ENCODE results near the gene FNTB. TPM values are rescaled to one million over a fixed set of nuclear protein-coding genes. Genes with fewer than 3 reads are reported as not detected.

Gene FNTB
- total RNA-seq, 1 donor: 12.7 TPM

DNA sequence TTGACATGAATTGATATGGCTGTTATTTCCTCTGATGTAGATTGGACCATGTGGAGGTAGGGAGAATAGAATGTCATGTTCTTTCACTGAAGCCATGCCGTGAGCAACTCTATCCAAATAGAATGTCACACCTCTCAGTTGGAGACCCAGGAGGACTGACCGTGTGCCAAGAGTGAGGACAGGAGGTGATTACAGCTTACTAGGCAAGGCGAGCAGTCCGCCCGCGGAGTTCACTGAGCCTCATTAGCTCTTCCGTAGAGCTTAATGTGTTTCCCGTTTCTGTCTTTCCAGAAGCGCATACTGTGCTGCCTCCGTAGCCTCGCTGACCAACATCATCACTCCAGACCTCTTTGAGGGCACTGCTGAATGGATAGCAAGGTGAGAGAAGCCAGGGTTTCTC lies 45.6 kb downstream of the FNTB start:
- no peak overlapping the region for H3K4me2 ChIP-seq (ENCODE audit: insufficient read depth, low read length)
- no peak for DNase-seq (ENCODE audit: insufficient read length, low spot score, missing footprints)
- no peak overlapping the region for H3K27ac ChIP-seq (ENCODE audit: low read depth, low read length)
- TF ChIP-seq, protein P1, sequence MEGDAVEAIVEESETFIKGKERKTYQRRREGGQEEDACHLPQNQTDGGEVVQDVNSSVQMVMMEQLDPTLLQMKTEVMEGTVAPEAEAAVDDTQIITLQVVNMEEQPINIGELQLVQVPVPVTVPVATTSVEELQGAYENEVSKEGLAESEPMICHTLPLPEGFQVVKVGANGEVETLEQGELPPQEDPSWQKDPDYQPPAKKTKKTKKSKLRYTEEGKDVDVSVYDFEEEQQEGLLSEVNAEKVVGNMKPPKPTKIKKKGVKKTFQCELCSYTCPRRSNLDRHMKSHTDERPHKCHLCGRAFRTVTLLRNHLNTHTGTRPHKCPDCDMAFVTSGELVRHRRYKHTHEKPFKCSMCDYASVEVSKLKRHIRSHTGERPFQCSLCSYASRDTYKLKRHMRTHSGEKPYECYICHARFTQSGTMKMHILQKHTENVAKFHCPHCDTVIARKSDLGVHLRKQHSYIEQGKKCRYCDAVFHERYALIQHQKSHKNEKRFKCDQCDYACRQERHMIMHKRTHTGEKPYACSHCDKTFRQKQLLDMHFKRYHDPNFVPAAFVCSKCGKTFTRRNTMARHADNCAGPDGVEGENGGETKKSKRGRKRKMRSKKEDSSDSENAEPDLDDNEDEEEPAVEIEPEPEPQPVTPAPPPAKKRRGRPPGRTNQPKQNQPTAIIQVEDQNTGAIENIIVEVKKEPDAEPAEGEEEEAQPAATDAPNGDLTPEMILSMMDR (IDR thresholded peaks at IDR 0.05; ENCODE audit: extremely low read depth, low read depth, low read length): no peak
- H3K4me1 ChIP-seq (ENCODE audit: insufficient read depth, low read length): no peaks in the 10 kb centered on the region
- no peaks in the 10 kb centered on the region for H3K27me3 ChIP-seq (ENCODE audit: insufficient read depth, low read length)
- H2AFZ ChIP-seq (ENCODE audit: low read length): no peak overlapping the region
- no peaks in the 10 kb centered on the region for H3K9me3 ChIP-seq (ENCODE audit: low read depth, low read length)
- H4K20me1 ChIP-seq (ENCODE audit: insufficient read depth, low read length): no peaks in the 10 kb centered on the region
- H3K36me3 ChIP-seq (ENCODE audit: insufficient read depth, low read length): peaks cover 35% of the 10 kb centered on the region
- no peak overlapping the region for H3K4me3 ChIP-seq (ENCODE audit: insufficient read depth, low read length)
- no peaks in the 10 kb centered on the region for H3K79me2 ChIP-seq (ENCODE audit: insufficient read depth, low read length)

DNA sequence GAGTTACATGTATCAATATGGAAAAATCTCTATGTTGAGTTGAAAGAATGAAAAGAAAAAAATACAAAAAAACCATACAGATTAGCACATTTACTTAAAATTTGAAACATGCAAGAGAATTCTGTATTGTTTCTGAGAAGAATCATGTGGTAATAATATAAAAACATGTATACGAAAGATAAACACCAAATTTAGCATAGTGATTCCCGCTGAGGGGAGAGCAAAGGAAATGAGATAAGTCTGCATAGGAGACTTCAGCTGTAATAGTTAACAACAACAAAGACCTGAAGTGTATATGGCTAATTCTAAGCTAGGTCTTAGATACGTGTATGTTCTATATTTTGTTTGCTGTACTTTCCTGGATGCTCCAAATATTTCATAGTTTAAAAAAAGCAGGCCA lies 46.5 kb downstream of the FNTB start:
- TF ChIP-seq, protein P1 (IDR thresholded peaks at IDR 0.05; ENCODE audit: extremely low read depth, low read depth, low read length): no peak
- no peaks in the 10 kb centered on the region for H3K4me1 ChIP-seq (ENCODE audit: insufficient read depth, low read length)
- no peak overlapping the region for H3K4me3 ChIP-seq (ENCODE audit: insufficient read depth, low read length)
- H4K20me1 ChIP-seq (ENCODE audit: insufficient read depth, low read length): no peaks in the 10 kb centered on the region
- no peaks in the 10 kb centered on the region for H3K9me3 ChIP-seq (ENCODE audit: low read depth, low read length)
- no peaks in the 10 kb centered on the region for H3K79me2 ChIP-seq (ENCODE audit: insufficient read depth, low read length)
- no peak for DNase-seq (ENCODE audit: insufficient read length, low spot score, missing footprints)
- H3K4me2 ChIP-seq (ENCODE audit: insufficient read depth, low read length): no peak overlapping the region
- peaks cover 26% of the 10 kb centered on the region for H3K36me3 ChIP-seq (ENCODE audit: insufficient read depth, low read length)
- no peak overlapping the region for H2AFZ ChIP-seq (ENCODE audit: low read length)
- no peaks in the 10 kb centered on the region for H3K27me3 ChIP-seq (ENCODE audit: insufficient read depth, low read length)
- H3K27ac ChIP-seq (ENCODE audit: low read depth, low read length): no peak overlapping the region

DNA sequence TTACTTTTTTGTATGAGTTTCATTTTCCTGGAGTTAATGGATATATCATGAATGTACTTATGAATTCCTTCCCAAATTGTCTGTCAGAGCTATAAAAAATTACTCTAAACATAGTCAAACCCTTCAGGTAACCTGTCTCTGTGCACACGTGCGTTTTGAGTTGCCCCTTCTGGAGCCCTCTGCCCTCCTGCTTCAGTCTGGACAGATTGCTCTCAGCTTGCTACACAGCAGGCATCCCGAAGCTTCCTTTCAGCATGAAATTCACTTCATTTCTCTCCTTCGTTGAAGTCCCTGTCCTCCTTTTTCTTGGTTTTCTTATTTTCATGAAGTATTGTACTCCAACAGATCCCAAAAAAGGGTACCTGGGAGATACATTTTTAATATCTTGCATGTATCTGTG lies 47.3 kb downstream of the FNTB start:
- TF ChIP-seq, protein P1 (IDR thresholded peaks at IDR 0.05; ENCODE audit: extremely low read depth, low read depth, low read length): no peak
- H4K20me1 ChIP-seq (ENCODE audit: insufficient read depth, low read length): no peaks in the 10 kb centered on the region
- no peaks in the 10 kb centered on the region for H3K9me3 ChIP-seq (ENCODE audit: low read depth, low read length)
- no peaks in the 10 kb centered on the region for H3K4me1 ChIP-seq (ENCODE audit: insufficient read depth, low read length)
- H2AFZ ChIP-seq (ENCODE audit: low read length): no peak overlapping the region
- DNase-seq (ENCODE audit: insufficient read length, low spot score, missing footprints): no peak
- no peak overlapping the region for H3K4me3 ChIP-seq (ENCODE audit: insufficient read depth, low read length)
- no peaks in the 10 kb centered on the region for H3K79me2 ChIP-seq (ENCODE audit: insufficient read depth, low read length)
- H3K27me3 ChIP-seq (ENCODE audit: insufficient read depth, low read length): no peaks in the 10 kb centered on the region
- H3K27ac ChIP-seq (ENCODE audit: low read depth, low read length): no peak overlapping the region
- H3K36me3 ChIP-seq (ENCODE audit: insufficient read depth, low read length): peaks cover 18% of the 10 kb centered on the region
- H3K4me2 ChIP-seq (ENCODE audit: insufficient read depth, low read length): no peak overlapping the region

DNA sequence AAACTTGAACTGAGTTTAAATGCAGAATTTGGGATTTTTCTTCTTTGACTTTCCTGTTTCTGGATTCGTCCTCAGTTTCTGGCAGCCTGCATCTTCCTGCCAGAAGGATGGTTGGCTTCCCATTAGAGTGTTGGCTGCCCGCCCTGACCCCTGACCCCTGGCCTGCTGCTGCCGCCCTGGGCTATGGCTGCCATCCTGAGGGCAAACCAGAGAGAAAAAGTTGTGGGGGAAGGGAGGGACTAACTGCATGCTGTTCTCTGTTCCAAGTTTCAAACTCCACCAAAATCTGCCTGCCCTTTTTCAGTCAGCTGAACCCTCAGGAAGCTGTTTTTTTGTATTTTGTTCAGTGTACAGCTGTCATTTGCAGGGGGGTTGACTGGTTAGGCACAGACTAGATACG lies 48.4 kb downstream of the FNTB start:
- TF ChIP-seq, protein P1 (IDR thresholded peaks at IDR 0.05; ENCODE audit: extremely low read depth, low read depth, low read length): no peak
- DNase-seq (ENCODE audit: insufficient read length, low spot score, missing footprints): no peak
- Histone ChIP-seq H3K4me1 (ENCODE audit: insufficient read depth, low read length) (no peaks in the 10 kb centered on the region), H3K4me2 (ENCODE audit: insufficient read depth, low read length) (no peak overlapping the region), H3K27me3 (ENCODE audit: insufficient read depth, low read length) (no peaks in the 10 kb centered on the region), H3K79me2 (ENCODE audit: insufficient read depth, low read length) (no peaks in the 10 kb centered on the region), H4K20me1 (ENCODE audit: insufficient read depth, low read length) (no peaks in the 10 kb centered on the region), H3K9me3 (ENCODE audit: low read depth, low read length) (no peaks in the 10 kb centered on the region), H3K4me3 (ENCODE audit: insufficient read depth, low read length) (no peak overlapping the region), H3K36me3 (ENCODE audit: insufficient read depth, low read length) (peaks cover 12% of the 10 kb centered on the region), H2AFZ (ENCODE audit: low read length) (no peak overlapping the region), H3K27ac (ENCODE audit: low read depth, low read length) (no peak overlapping the region)
